ENCODE results near the gene ADORA1.

Gene ADORA1

GRCh38 chr1:203095061-203095690 lies 32.4 kb upstream of the ADORA1 start:
- no peak for DNase-seq (ENCODE audit: low read depth)

- DNase-seq (ENCODE audit: low read depth): no peak
These were observed 31.0 kb upstream of the ADORA1 start for GRCh38 chr1:203096566-203096965.

- DNase-seq (ENCODE audit: low read depth): no peak
These were observed 30.5 kb upstream of the ADORA1 start for GRCh38 chr1:203097001-203097400.

GRCh38 chr1:203098445-203098844 lies 29.1 kb upstream of the ADORA1 start:
- DNase-seq (ENCODE audit: low read depth): no peak

- no peak for DNase-seq (ENCODE audit: low read depth)
These were observed 28.5 kb upstream of the ADORA1 start for GRCh38 chr1:203098914-203099520.

- no peak for DNase-seq (ENCODE audit: low read depth)
These were observed 27.6 kb upstream of the ADORA1 start for GRCh38 chr1:203099805-203100515.

- no peak for DNase-seq (ENCODE audit: low read depth)
These were observed 27.0 kb upstream of the ADORA1 start for GRCh38 chr1:203100516-203100869.

- no peak for DNase-seq (ENCODE audit: low read depth)
These were observed 25.5 kb upstream of the ADORA1 start for GRCh38 chr1:203101813-203102634.

- no peak for DNase-seq (ENCODE audit: low read depth)
These were observed 24.3 kb upstream of the ADORA1 start for GRCh38 chr1:203103216-203103615.

GRCh38 chr1:203103829-203104495 lies 23.6 kb upstream of the ADORA1 start:
- DNase-seq (ENCODE audit: low read depth): no peak

GRCh38 chr1:203104789-203105390 lies 22.6 kb upstream of the ADORA1 start:
- DNase-seq (ENCODE audit: low read depth): no peak

- DNase-seq (ENCODE audit: low read depth): no peak
These were observed 15.1 kb upstream of the ADORA1 start for GRCh38 chr1:203112475-203112874.

GRCh38 chr1:203113308-203113707 lies 14.2 kb upstream of the ADORA1 start:
- no peak for DNase-seq (ENCODE audit: low read depth)

- no peak for DNase-seq (ENCODE audit: low read depth)
These were observed 13.3 kb upstream of the ADORA1 start for GRCh38 chr1:203114202-203114601.

GRCh38 chr1:203116091-203116820 lies 11.3 kb upstream of the ADORA1 start:
- DNase-seq (ENCODE audit: low read depth): no peak

GRCh38 chr1:203117611-203118575 lies 9.6 kb upstream of the ADORA1 start:
- DNase-seq (ENCODE audit: low read depth): no peak

GRCh38 chr1:203120325-203121153 lies 7.0 kb upstream of the ADORA1 start:
- no peak for DNase-seq (ENCODE audit: low read depth)

GRCh38 chr1:203121186-203122015 lies 6.1 kb upstream of the ADORA1 start:
- DNase-seq (ENCODE audit: low read depth): no peak
